Activated T-cell treated with anti-CD3 and anti-CD28 coated beads, Interleukin-2, amount 50 U/mL, for 24 hours (primary cell): ENCODE results near the gene TESK2.
"Not testable (repeated sequence)": the region's sequence is repeated elsewhere in the genome, so short reads cannot be mapped to it uniquely, and the experiment has no call there.

Source experiments
- DNase-seq: peaks from one replicate; pipeline ENCODE4 v3.0.0-alpha.2; 2020
- H3K27ac Mint-ChIP-seq: 2 replicates; pipeline ENCODE4 v1.8.0; 2020; ENCODE audit warnings: mild to moderate bottlenecking, mixed read lengths
- H3K27me3 Mint-ChIP-seq: 2 replicates; pipeline ENCODE4 v1.8.0; 2020; ENCODE audit warnings: mixed read lengths
- H3K36me3 Mint-ChIP-seq: 2 replicates; pipeline ENCODE4 v1.8.0; 2020; ENCODE audit warnings: low read depth, mixed read lengths
- H3K4me1 Mint-ChIP-seq: 2 replicates; pipeline ENCODE4 v1.8.0; 2020; ENCODE audit warnings: low read depth, mixed read lengths
- H3K4me3 Mint-ChIP-seq: 2 replicates; pipeline ENCODE4 v1.8.0; 2020; ENCODE audit warnings: mild to moderate bottlenecking, moderate library complexity, mixed read lengths
- H3K9me3 Mint-ChIP-seq: 2 replicates; pipeline ENCODE4 v1.8.0; 2020; ENCODE audit warnings: mixed read lengths

Gene TESK2

GRCh38 chr1:45467353-45467752, 23.6 kb downstream of the TESK2 start:
- H3K9me3 Mint-ChIP-seq, H3K36me3 Mint-ChIP-seq, DNase-seq, H3K27ac Mint-ChIP-seq, H3K27me3 Mint-ChIP-seq, H3K4me1 Mint-ChIP-seq, H3K4me3 Mint-ChIP-seq: not testable (repeated sequence)

GRCh38 chr1:45465277-45465676, 25.7 kb downstream of the TESK2 start:
- DNase-seq = no peak
- no peaks in the 10 kb centered on the region for H3K9me3 Mint-ChIP-seq
- H3K27me3 Mint-ChIP-seq = no peaks in the 10 kb centered on the region
- no peak overlapping the region for H3K27ac Mint-ChIP-seq
- H3K4me1 Mint-ChIP-seq = no peaks in the 10 kb centered on the region
- H3K4me3 Mint-ChIP-seq = no peak overlapping the region
- no peaks in the 10 kb centered on the region for H3K36me3 Mint-ChIP-seq

- H3K4me1 Mint-ChIP-seq = no peaks in the 10 kb centered on the region
- H3K4me3 Mint-ChIP-seq = no peak overlapping the region
- H3K27me3 Mint-ChIP-seq = no peaks in the 10 kb centered on the region
- no peak for DNase-seq
- H3K27ac Mint-ChIP-seq = no peak overlapping the region
- H3K36me3 Mint-ChIP-seq = no peaks in the 10 kb centered on the region
- H3K9me3 Mint-ChIP-seq = no peaks in the 10 kb centered on the region
Observed at GRCh38 chr1:45458894-45459293, 32.1 kb downstream of the TESK2 start.

GRCh38 chr1:45456531-45456930, 34.4 kb downstream of the TESK2 start:
- H3K4me3 Mint-ChIP-seq = no peak overlapping the region
- H3K27ac Mint-ChIP-seq = no peak overlapping the region
- no peak for DNase-seq
- H3K9me3 Mint-ChIP-seq = no peaks in the 10 kb centered on the region
- no peaks in the 10 kb centered on the region for H3K4me1 Mint-ChIP-seq
- no peaks in the 10 kb centered on the region for H3K36me3 Mint-ChIP-seq
- H3K27me3 Mint-ChIP-seq = no peaks in the 10 kb centered on the region

- Mint-ChIP-seq H3K27ac (no peak overlapping the region), H3K4me1 (no peaks in the 10 kb centered on the region), H3K4me3 (no peak overlapping the region), H3K9me3 (no peaks in the 10 kb centered on the region), H3K36me3 (no peaks in the 10 kb centered on the region), H3K27me3 (no peaks in the 10 kb centered on the region)
- DNase-seq = no peak
Observed at GRCh38 chr1:45455162-45455561, 35.8 kb downstream of the TESK2 start.

- Mint-ChIP-seq H3K36me3 (no peaks in the 10 kb centered on the region), H3K4me3 (no peak overlapping the region), H3K9me3 (no peaks in the 10 kb centered on the region), H3K27me3 (no peaks in the 10 kb centered on the region), H3K27ac (no peak overlapping the region), H3K4me1 (no peaks in the 10 kb centered on the region)
- no peak for DNase-seq
Observed at GRCh38 chr1:45454464-45454863, 36.5 kb downstream of the TESK2 start.

GRCh38 chr1:45452503-45452902, 38.5 kb downstream of the TESK2 start:
- H3K4me1 Mint-ChIP-seq = no peaks in the 10 kb centered on the region
- no peaks in the 10 kb centered on the region for H3K36me3 Mint-ChIP-seq
- H3K9me3 Mint-ChIP-seq = no peaks in the 10 kb centered on the region
- H3K27me3 Mint-ChIP-seq = no peaks in the 10 kb centered on the region
- H3K4me3 Mint-ChIP-seq = no peak overlapping the region
- no peak for DNase-seq
- H3K27ac Mint-ChIP-seq = no peak overlapping the region

GRCh38 chr1:45448357-45448756, 42.6 kb downstream of the TESK2 start:
- no peaks in the 10 kb centered on the region for H3K27me3 Mint-ChIP-seq
- H3K36me3 Mint-ChIP-seq = no peaks in the 10 kb centered on the region
- no peaks in the 10 kb centered on the region for H3K4me1 Mint-ChIP-seq
- H3K27ac Mint-ChIP-seq = no peak overlapping the region
- DNase-seq = no peak
- no peak overlapping the region for H3K4me3 Mint-ChIP-seq
- H3K9me3 Mint-ChIP-seq = no peaks in the 10 kb centered on the region

- Mint-ChIP-seq H3K4me1 (no peaks in the 10 kb centered on the region), H3K27ac (no peak overlapping the region), H3K27me3 (no peaks in the 10 kb centered on the region), H3K9me3 (no peaks in the 10 kb centered on the region), H3K36me3 (no peaks in the 10 kb centered on the region), H3K4me3 (no peak overlapping the region)
- no peak for DNase-seq
Observed at GRCh38 chr1:45446950-45447672, 43.9 kb downstream of the TESK2 start.

- no peak for DNase-seq
- no peaks in the 10 kb centered on the region for H3K9me3 Mint-ChIP-seq
- H3K4me1 Mint-ChIP-seq = no peaks in the 10 kb centered on the region
- no peak overlapping the region for H3K4me3 Mint-ChIP-seq
- H3K27me3 Mint-ChIP-seq = no peaks in the 10 kb centered on the region
- no peak overlapping the region for H3K27ac Mint-ChIP-seq
- no peaks in the 10 kb centered on the region for H3K36me3 Mint-ChIP-seq
Observed at GRCh38 chr1:45446530-45446929, 44.4 kb downstream of the TESK2 start.

GRCh38 chr1:45444609-45445131, 46.3 kb downstream of the TESK2 start:
- no peak for DNase-seq
- Mint-ChIP-seq H3K9me3 (no peaks in the 10 kb centered on the region), H3K36me3 (no peaks in the 10 kb centered on the region), H3K4me3 (no peak overlapping the region), H3K4me1 (no peaks in the 10 kb centered on the region), H3K27me3 (no peaks in the 10 kb centered on the region), H3K27ac (no peak overlapping the region)

- H3K36me3 Mint-ChIP-seq = no peaks in the 10 kb centered on the region
- no peak for DNase-seq
- H3K4me3 Mint-ChIP-seq = no peak overlapping the region
- H3K27me3 Mint-ChIP-seq = no peaks in the 10 kb centered on the region
- no peak overlapping the region for H3K27ac Mint-ChIP-seq
- H3K9me3 Mint-ChIP-seq = no peaks in the 10 kb centered on the region
- H3K4me1 Mint-ChIP-seq = peaks cover 2% of the 10 kb centered on the region
Observed at GRCh38 chr1:45443580-45444446, 47.1 kb downstream of the TESK2 start.

- no peaks in the 10 kb centered on the region for H3K27me3 Mint-ChIP-seq
- no peak overlapping the region for H3K27ac Mint-ChIP-seq
- H3K4me3 Mint-ChIP-seq = no peak overlapping the region
- H3K36me3 Mint-ChIP-seq = no peaks in the 10 kb centered on the region
- no peaks in the 10 kb centered on the region for H3K9me3 Mint-ChIP-seq
- H3K4me1 Mint-ChIP-seq = peaks cover 3% of the 10 kb centered on the region
- DNase-seq = no peak
Observed at GRCh38 chr1:45442272-45442671, 48.7 kb downstream of the TESK2 start.

GRCh38 chr1:45437323-45437722, 53.6 kb downstream of the TESK2 start:
- Mint-ChIP-seq H3K4me3 (no peak overlapping the region), H3K36me3 (no peaks in the 10 kb centered on the region), H3K27ac (no peak overlapping the region), H3K9me3 (no peaks in the 10 kb centered on the region), H3K4me1 (peaks cover 3% of the 10 kb centered on the region), H3K27me3 (no peaks in the 10 kb centered on the region)
- DNase-seq = no peak

- no peak for DNase-seq
- H3K36me3 Mint-ChIP-seq = no peaks in the 10 kb centered on the region
- no peak overlapping the region for H3K27ac Mint-ChIP-seq
- H3K9me3 Mint-ChIP-seq = no peaks in the 10 kb centered on the region
- H3K27me3 Mint-ChIP-seq = no peaks in the 10 kb centered on the region
- H3K4me1 Mint-ChIP-seq = peaks cover 5% of the 10 kb centered on the region
- H3K4me3 Mint-ChIP-seq = no peak overlapping the region
Observed at GRCh38 chr1:45430490-45430889, 60.5 kb downstream of the TESK2 start.
